22Rv1 (cell line): ENCODE results near the gene RPL7L1.

Source experiments
- CTCF ChIP-seq: fragments of 450-650 bp; IDR thresholded peaks from 2 replicates; pipeline ENCODE4 v1.5.1; 2017; ENCODE audit warnings: mild to moderate bottlenecking
- ZFX ChIP-seq: fragments of 450-650 bp; IDR thresholded peaks from 2 replicates; pipeline ENCODE4 v1.6.1; 2017; ENCODE audit warnings: antibody characterized with exemption, borderline replicate concordance

GRCh38 chr6:42871711-42872110 is 7.7 kb upstream of the RPL7L1 start:
- TF ChIP-seq CTCF (no peak), ZFX (no peak)
